GM19468 (cell line): ENCODE results near the gene FSCN2.

Source experiments
- ATAC-seq: cut with Tn5 transposase; IDR thresholded peaks from one replicate; pipeline ENCODE4 v1.9.1; 2021; ENCODE audit warnings: mild to moderate bottlenecking, moderate library complexity, moderate number of reproducible peaks; ENCODE audit not compliant: unreplicated experiment; ENCODE audit errors: extremely low read depth

FSCN2 gene

GRCh38 chr17:81511804-81512561 is 16.2 kb upstream of the FSCN2 start:
- ATAC-seq: no peak

- peak; percentile 39 for ATAC-seq
These were observed 15.4 kb upstream of the FSCN2 start, which contains the start of gene ACTG1 for GRCh38 chr17:81512562-81513371. Gene ACTG1 (minus strand): TSS chr17:81512799. CDS start chr17:81512354, 445 bp downstream.

GRCh38 chr17:81513372-81513752 is 14.8 kb upstream of the FSCN2 start:
- ATAC-seq: no peak

GRCh38 chr17:81513753-81514488 is 14.3 kb upstream of the FSCN2 start:
- ATAC-seq: no peak

GRCh38 chr17:81514489-81514738 is 13.8 kb upstream of the FSCN2 start:
- no peak for ATAC-seq

GRCh38 chr17:81514739-81515529 is 13.2 kb upstream of the FSCN2 start:
- ATAC-seq: no peak

- ATAC-seq: no peak
These were observed 12.6 kb upstream of the FSCN2 start for GRCh38 chr17:81515530-81516041.

GRCh38 chr17:81516439-81516838 is 11.7 kb upstream of the FSCN2 start:
- ATAC-seq: no peak

- no peak for ATAC-seq
These were observed 11.2 kb upstream of the FSCN2 start for GRCh38 chr17:81517009-81517338.

GRCh38 chr17:81517339-81518112 is 10.7 kb upstream of the FSCN2 start:
- ATAC-seq: no peak

- ATAC-seq: no peak
These were observed 9.9 kb upstream of the FSCN2 start for GRCh38 chr17:81518113-81518784.

GRCh38 chr17:81518785-81519283 is 9.3 kb upstream of the FSCN2 start:
- ATAC-seq: no peak

- ATAC-seq: no peak
These were observed 8.7 kb upstream of the FSCN2 start for GRCh38 chr17:81519284-81520020.

- no peak for ATAC-seq
These were observed 7.9 kb upstream of the FSCN2 start for GRCh38 chr17:81520021-81520901.

GRCh38 chr17:81522491-81523401 is 5.4 kb upstream of the FSCN2 start:
- no peak for ATAC-seq

- ATAC-seq: no peak
These were observed 4.7 kb upstream of the FSCN2 start for GRCh38 chr17:81523402-81524038.
